Measurements from ENCODE around the gene PCDH10.

GRCh38 chr4:133147921-133148689 is 989 bp upstream of the PCDH10 start:
- TF ChIP-seq CTCF (IDR thresholded peaks at IDR 0.05) (no peak), POLR2A (IDR thresholded peaks at IDR 0.05) (no peak)

Data from Peyer's patch (tissue), 4 donors.